H1 (cell line): ENCODE measurements around the gene PTPA. TPM values are rescaled to one million over a fixed set of nuclear protein-coding genes. Genes with fewer than 3 reads are reported as not detected.

Experiments
- PHF8 ChIP-seq: fragments of 200-600 bp; sonication (generic); conservative IDR thresholded peaks from 2 replicates; pipeline ENCODE4 v1.7.1; 2012; ENCODE audit warnings: low read depth, mild to moderate bottlenecking, inconsistent platforms, low read length, moderate library complexity
- RXRA ChIP-seq: IDR thresholded peaks from 2 replicates; pipeline ENCODE4 v1.6.1; 2011; ENCODE audit warnings: low read depth, mild to moderate bottlenecking, low read length, moderate library complexity; ENCODE audit not compliant: insufficient read depth
- TBP ChIP-seq: IDR thresholded peaks from 2 replicates; pipeline ENCODE4 v1.6.1; 2011; ENCODE audit warnings: low read depth, low read length, improper control_type of control experiment
- TEAD4 ChIP-seq: IDR thresholded peaks from 2 replicates; pipeline ENCODE4 v1.6.1; 2012; ENCODE audit warnings: low read depth, low read length, inconsistent platforms, mixed read lengths
- polyA plus RNA-seq, 7 experiments: library from polyadenylated mRNA; depleted of rRNA in 3 of 7; stranded (reverse) in 5 of 7; unstranded in 2 of 7; fragments of >200 nt in 5 of 7; fragments of 200-250 nt in 2 of 7; gene quantifications; 1 replicate in 5 of 7; 2 replicates in 1 of 7; 4 replicates in 1 of 7; pipeline versions ENCODE4 v1.2.1 to v1.2.3, GENCODE V29; 2011 to 2013; ENCODE audit warnings: missing spikeins in 2 of 7, mixed read lengths in 2 of 7
- total RNA-seq: library from RNA; stranded (reverse); fragmentation: NEBNext Ultra II Directional; extraction: Animal tissue kit (Norgen Biotek cat#: 25700); gene quantifications from 2 replicates; pipeline ENCODE4 v1.2.1, GENCODE V29; 2021
- TF ChIP-seq, protein P1 (sequence below): fragments of 300-600 bp; sonication (generic); IDR thresholded peaks from 2 replicates; pipeline ENCODE4 v1.7.1; 2012; ENCODE audit warnings: low read length, moderate library complexity, mild to moderate bottlenecking, inconsistent platforms; ENCODE audit not compliant: insufficient replicate concordance

PTPA gene
- total and polyA plus RNA-seq, 2 of the 8 experiments (the other 6 are each of a cell fraction or from before 2014, with no cell fraction given), result 114 to 145 TPM

DNA sequence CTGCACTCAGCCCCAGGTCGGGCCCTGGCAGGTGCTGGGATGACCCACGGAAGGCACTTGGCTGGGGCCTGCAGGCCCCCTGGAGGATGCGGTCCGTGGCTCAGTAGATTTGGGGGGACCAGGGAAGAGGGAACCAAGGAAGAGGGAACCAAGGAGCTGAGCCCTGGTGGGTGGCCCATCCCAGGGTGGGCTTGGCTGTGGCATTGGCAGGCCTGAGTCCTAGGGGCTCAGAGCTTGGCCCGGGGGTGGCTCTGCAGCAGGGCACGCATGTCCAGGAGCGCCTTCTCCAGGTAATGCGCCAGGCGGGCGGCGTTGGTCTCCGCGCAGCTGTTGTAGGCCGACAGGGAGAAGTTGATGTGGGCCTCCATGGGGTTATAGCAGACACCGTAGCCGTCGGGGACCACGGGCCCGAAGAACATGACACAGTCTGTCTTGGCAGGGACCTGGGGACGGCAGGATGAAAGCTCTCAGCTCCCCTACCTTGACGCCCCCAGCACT is 16.0 kb upstream of the PTPA start (continued):
- TF ChIP-seq TBP (no peak), TEAD4 (no peak), PHF8 (no peak), RXRA (no peak)
- TF ChIP-seq, protein P1, sequence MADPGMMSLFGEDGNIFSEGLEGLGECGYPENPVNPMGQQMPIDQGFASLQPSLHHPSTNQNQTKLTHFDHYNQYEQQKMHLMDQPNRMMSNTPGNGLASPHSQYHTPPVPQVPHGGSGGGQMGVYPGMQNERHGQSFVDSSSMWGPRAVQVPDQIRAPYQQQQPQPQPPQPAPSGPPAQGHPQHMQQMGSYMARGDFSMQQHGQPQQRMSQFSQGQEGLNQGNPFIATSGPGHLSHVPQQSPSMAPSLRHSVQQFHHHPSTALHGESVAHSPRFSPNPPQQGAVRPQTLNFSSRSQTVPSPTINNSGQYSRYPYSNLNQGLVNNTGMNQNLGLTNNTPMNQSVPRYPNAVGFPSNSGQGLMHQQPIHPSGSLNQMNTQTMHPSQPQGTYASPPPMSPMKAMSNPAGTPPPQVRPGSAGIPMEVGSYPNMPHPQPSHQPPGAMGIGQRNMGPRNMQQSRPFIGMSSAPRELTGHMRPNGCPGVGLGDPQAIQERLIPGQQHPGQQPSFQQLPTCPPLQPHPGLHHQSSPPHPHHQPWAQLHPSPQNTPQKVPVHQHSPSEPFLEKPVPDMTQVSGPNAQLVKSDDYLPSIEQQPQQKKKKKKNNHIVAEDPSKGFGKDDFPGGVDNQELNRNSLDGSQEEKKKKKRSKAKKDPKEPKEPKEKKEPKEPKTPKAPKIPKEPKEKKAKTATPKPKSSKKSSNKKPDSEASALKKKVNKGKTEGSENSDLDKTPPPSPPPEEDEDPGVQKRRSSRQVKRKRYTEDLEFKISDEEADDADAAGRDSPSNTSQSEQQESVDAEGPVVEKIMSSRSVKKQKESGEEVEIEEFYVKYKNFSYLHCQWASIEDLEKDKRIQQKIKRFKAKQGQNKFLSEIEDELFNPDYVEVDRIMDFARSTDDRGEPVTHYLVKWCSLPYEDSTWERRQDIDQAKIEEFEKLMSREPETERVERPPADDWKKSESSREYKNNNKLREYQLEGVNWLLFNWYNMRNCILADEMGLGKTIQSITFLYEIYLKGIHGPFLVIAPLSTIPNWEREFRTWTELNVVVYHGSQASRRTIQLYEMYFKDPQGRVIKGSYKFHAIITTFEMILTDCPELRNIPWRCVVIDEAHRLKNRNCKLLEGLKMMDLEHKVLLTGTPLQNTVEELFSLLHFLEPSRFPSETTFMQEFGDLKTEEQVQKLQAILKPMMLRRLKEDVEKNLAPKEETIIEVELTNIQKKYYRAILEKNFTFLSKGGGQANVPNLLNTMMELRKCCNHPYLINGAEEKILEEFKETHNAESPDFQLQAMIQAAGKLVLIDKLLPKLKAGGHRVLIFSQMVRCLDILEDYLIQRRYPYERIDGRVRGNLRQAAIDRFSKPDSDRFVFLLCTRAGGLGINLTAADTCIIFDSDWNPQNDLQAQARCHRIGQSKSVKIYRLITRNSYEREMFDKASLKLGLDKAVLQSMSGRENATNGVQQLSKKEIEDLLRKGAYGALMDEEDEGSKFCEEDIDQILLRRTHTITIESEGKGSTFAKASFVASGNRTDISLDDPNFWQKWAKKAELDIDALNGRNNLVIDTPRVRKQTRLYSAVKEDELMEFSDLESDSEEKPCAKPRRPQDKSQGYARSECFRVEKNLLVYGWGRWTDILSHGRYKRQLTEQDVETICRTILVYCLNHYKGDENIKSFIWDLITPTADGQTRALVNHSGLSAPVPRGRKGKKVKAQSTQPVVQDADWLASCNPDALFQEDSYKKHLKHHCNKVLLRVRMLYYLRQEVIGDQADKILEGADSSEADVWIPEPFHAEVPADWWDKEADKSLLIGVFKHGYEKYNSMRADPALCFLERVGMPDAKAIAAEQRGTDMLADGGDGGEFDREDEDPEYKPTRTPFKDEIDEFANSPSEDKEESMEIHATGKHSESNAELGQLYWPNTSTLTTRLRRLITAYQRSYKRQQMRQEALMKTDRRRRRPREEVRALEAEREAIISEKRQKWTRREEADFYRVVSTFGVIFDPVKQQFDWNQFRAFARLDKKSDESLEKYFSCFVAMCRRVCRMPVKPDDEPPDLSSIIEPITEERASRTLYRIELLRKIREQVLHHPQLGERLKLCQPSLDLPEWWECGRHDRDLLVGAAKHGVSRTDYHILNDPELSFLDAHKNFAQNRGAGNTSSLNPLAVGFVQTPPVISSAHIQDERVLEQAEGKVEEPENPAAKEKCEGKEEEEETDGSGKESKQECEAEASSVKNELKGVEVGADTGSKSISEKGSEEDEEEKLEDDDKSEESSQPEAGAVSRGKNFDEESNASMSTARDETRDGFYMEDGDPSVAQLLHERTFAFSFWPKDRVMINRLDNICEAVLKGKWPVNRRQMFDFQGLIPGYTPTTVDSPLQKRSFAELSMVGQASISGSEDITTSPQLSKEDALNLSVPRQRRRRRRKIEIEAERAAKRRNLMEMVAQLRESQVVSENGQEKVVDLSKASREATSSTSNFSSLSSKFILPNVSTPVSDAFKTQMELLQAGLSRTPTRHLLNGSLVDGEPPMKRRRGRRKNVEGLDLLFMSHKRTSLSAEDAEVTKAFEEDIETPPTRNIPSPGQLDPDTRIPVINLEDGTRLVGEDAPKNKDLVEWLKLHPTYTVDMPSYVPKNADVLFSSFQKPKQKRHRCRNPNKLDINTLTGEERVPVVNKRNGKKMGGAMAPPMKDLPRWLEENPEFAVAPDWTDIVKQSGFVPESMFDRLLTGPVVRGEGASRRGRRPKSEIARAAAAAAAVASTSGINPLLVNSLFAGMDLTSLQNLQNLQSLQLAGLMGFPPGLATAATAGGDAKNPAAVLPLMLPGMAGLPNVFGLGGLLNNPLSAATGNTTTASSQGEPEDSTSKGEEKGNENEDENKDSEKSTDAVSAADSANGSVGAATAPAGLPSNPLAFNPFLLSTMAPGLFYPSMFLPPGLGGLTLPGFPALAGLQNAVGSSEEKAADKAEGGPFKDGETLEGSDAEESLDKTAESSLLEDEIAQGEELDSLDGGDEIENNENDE, result no peak
